Embryonic facial prominence (tissue), 1 donor: ENCODE results near the gene SH2D1A.
"Not testable (repeated sequence)": the region's sequence is repeated elsewhere in the genome, so short reads cannot be mapped to it uniquely, and the experiment has no call there.

Experiments used
- DNase-seq: peaks from one replicate; pipeline ENCODE4 v3.0.0-alpha.2; 2016; ENCODE audit errors: extremely low spot score

Gene SH2D1A

GRCh38 chrX:124346117-124346876 is at the start of gene SH2D1A:
SH2D1A (plus strand) TSS chrX:124346563; CDS start chrX:124346643, 80 bp downstream.
- DNase-seq: no peak

GRCh38 chrX:124299323-124299722 is 47.0 kb upstream of the SH2D1A start:
- not testable (repeated sequence) for DNase-seq

- no peak for DNase-seq
These were observed 46.0 kb upstream of the SH2D1A start for GRCh38 chrX:124300405-124300804.

- no peak for DNase-seq
These were observed 39.0 kb upstream of the SH2D1A start for GRCh38 chrX:124307253-124307907.

- DNase-seq: no peak
These were observed 20.6 kb upstream of the SH2D1A start for GRCh38 chrX:124325732-124326131.

GRCh38 chrX:124328765-124329164 is 17.6 kb upstream of the SH2D1A start:
- DNase-seq: no peak

GRCh38 chrX:124332481-124333424 is 13.6 kb upstream of the SH2D1A start, which contains the start of gene TEX13D:
TEX13D (plus strand) TSS chrX:124332660; CDS start chrX:124332918, 258 bp downstream.
- no peak for DNase-seq

- no peak for DNase-seq
These were observed 12.5 kb upstream of the SH2D1A start for GRCh38 chrX:124333862-124334261.

GRCh38 chrX:124334555-124334954 is 11.8 kb upstream of the SH2D1A start:
- not testable (repeated sequence) for DNase-seq

GRCh38 chrX:124335598-124335997 is 10.8 kb upstream of the SH2D1A start:
- DNase-seq: no peak

- DNase-seq: no peak
These were observed 8.4 kb upstream of the SH2D1A start for GRCh38 chrX:124337916-124338315.

- no peak for DNase-seq
These were observed 7.4 kb upstream of the SH2D1A start for GRCh38 chrX:124338733-124339514.

GRCh38 chrX:124341396-124342132 is 4.8 kb upstream of the SH2D1A start:
- no peak for DNase-seq

- DNase-seq: no peak
These were observed 4.0 kb upstream of the SH2D1A start for GRCh38 chrX:124342174-124342867.

- no peak for DNase-seq
These were observed 3.3 kb upstream of the SH2D1A start for GRCh38 chrX:124343016-124343415.

GRCh38 chrX:124344246-124344645 is 2.1 kb upstream of the SH2D1A start:
- no peak for DNase-seq

- no peak for DNase-seq
These were observed 496 bp downstream of the SH2D1A start for GRCh38 chrX:124346877-124347241.

- DNase-seq: no peak
These were observed 879 bp downstream of the SH2D1A start for GRCh38 chrX:124347242-124347641.

- DNase-seq: no peak
These were observed 1.8 kb downstream of the SH2D1A start for GRCh38 chrX:124348182-124348581.

GRCh38 chrX:124348885-124349453 is 2.6 kb downstream of the SH2D1A start:
- DNase-seq: no peak
